Naive thymus-derived CD4-positive, alpha-beta T cell (primary cell): ENCODE results near the gene UBE3D. TPM values are rescaled to one million over a fixed set of nuclear protein-coding genes. Genes with fewer than 3 reads are reported as not detected.
A peak's percentile ranks its signal among the peaks of the same experiment; 100 is the strongest.

Experiments
- ATAC-seq: fragments of 150-1000 bp; cut with Tn5 transposase; 2 replicates; pipeline ENCODE4 v1.10.0; 2021; ENCODE audit warnings: mild to moderate bottlenecking, moderate library complexity
- CTCF ChIA-PET: fragments of 350-600 bp; sonication (Branson Sonifier 250); formaldehyde crosslinking; loops from one replicate; lab custom pipeline; 2021; ENCODE audit warnings: antibody characterized with exemption; lab: Charles Lee
- POLR2A ChIA-PET: fragments of 350-600 bp; sonication (Branson Sonifier 250); formaldehyde crosslinking; loops from one replicate; lab custom pipeline; 2021; ENCODE audit warnings: antibody characterized with exemption, inconsistent platforms; lab: Charles Lee
- DNase-seq, 9 donors: peaks; one replicate each; pipeline versions ENCODE4 v3.0.0 to v3.0.0-alpha.2; 2020 to 2022; ENCODE audit warnings: mixed read lengths in 1 of 9
- H3K27ac ChIP-seq: one replicate; pipeline ENCODE4 v1.7.0; 2013; ENCODE audit warnings: mild to moderate bottlenecking, low read depth, low read length, moderate library complexity
- H3K27me3 ChIP-seq, 2 donors: one replicate each; pipeline ENCODE4 v1.7.0; 2013; ENCODE audit warnings: low read length in 2 of 2, mild to moderate bottlenecking in 2 of 2, moderate library complexity in 2 of 2; ENCODE audit not compliant: control insufficient read depth in 2 of 2, insufficient read depth in 2 of 2
- H3K36me3 ChIP-seq, 3 experiments: 1 replicate in 2 of 3; 2 replicates in 1 of 3; pipeline ENCODE4 v1.7.0; 2013; ENCODE audit warnings: low read length in 3 of 3, mild to moderate bottlenecking in 3 of 3, moderate library complexity in 1 of 3; ENCODE audit not compliant: insufficient read depth in 3 of 3, control insufficient read depth in 2 of 3
- H3K4me1 ChIP-seq, 2 donors: one replicate each; pipeline ENCODE4 v1.7.0; 2013; ENCODE audit warnings: low read length in 2 of 2, mild to moderate bottlenecking in 2 of 2, moderate library complexity in 1 of 2; ENCODE audit not compliant: control insufficient read depth in 2 of 2, insufficient read depth in 2 of 2
- H3K4me3 ChIP-seq: 2 replicates; pipeline ENCODE4 v1.7.0; 2013; ENCODE audit warnings: mild to moderate bottlenecking, low read length
- H3K9me3 ChIP-seq, 3 experiments: 1 replicate in 2 of 3; 2 replicates in 1 of 3; pipeline ENCODE4 v1.7.0; 2013; ENCODE audit warnings: low read length in 3 of 3; ENCODE audit not compliant: control insufficient read depth in 2 of 3
- H3K27ac Mint-ChIP-seq, 9 donors: one replicate each; pipeline ENCODE4 v1.8.0; 2020 to 2022; ENCODE audit warnings: mixed read lengths in 9 of 9, mild to moderate bottlenecking in 8 of 9, moderate library complexity in 5 of 9, inconsistent platforms in 2 of 9
- H3K27me3 Mint-ChIP-seq, 5 donors: one replicate each; pipeline ENCODE4 v1.8.0; 2021 to 2022; ENCODE audit warnings: mixed read lengths in 5 of 5, mild to moderate bottlenecking in 1 of 5
- H3K36me3 Mint-ChIP-seq, 5 donors: one replicate each; pipeline ENCODE4 v1.8.0; 2020 to 2022; ENCODE audit warnings: mixed read lengths in 5 of 5, mild to moderate bottlenecking in 3 of 5, inconsistent platforms in 1 of 5
- H3K4me1 Mint-ChIP-seq, 7 donors: one replicate each; pipeline ENCODE4 v1.8.0; 2020 to 2022; ENCODE audit warnings: mixed read lengths in 7 of 7, mild to moderate bottlenecking in 3 of 7, inconsistent platforms in 1 of 7
- H3K4me3 Mint-ChIP-seq, 10 donors: one replicate each; pipeline ENCODE4 v1.8.0; 2020 to 2022; ENCODE audit warnings: mild to moderate bottlenecking in 10 of 10, mixed read lengths in 10 of 10, moderate library complexity in 6 of 10, inconsistent platforms in 2 of 10
- H3K9me3 Mint-ChIP-seq, 11 donors: one replicate each; pipeline ENCODE4 v1.8.0; 2020 to 2022; ENCODE audit warnings: mixed read lengths in 11 of 11, mild to moderate bottlenecking in 4 of 11, inconsistent platforms in 1 of 11, moderate library complexity in 1 of 11
- intact Hi-C, 2 donors: fragments of 100-400 bp; cut with micrococcal nuclease; formaldehyde crosslinking; loops; one replicate each; pipeline ENCODE4 v1.15.1; 2023
- polyA plus RNA-seq, 2 donors: library from polyadenylated mRNA; unstranded; fragments of 300-500 nt; fragmentation: Illumina TruSeq; gene quantifications; one replicate each; pipeline ENCODE4 v1.2.3, GENCODE V29; 2021
- total RNA-seq, 6 experiments: library from RNA in 5 of 6; stranded (reverse) in 5 of 6; gene quantifications; 1 replicate in 5 of 6; 2 replicates in 1 of 6; pipeline ENCODE4 v1.2.3 and lab custom pipeline; 2021 to 2026

Gene UBE3D
- total and polyA plus RNA-seq, 7 experiments from 2014 or later, result 5.8 to 9.3 (median 7.4) TPM

GRCh38 chr6:83061190-83061589, 4.5 kb downstream of the UBE3D start:
- Histone ChIP-seq H3K27me3 (no peaks in the 10 kb centered on the region), H3K9me3 (no peaks in the 10 kb centered on the region), H3K36me3 (peaks cover 0 to 4% (median 0%) of the 10 kb centered on the region in 3 experiments), H3K4me1 (peaks cover 4 to 5% of the 10 kb centered on the region in 2 donors), H3K4me3 (no peak overlapping the region), H3K27ac (no peak overlapping the region)
- H3K4me3 Mint-ChIP-seq, result no peak overlapping the region
- H3K27ac Mint-ChIP-seq, result no peak overlapping the region
- ChIA-PET POLR2A (no interaction called here), CTCF (no interaction called here)
- peaks cover 12 to 44% (median 32%) of the 10 kb centered on the region in 7 donors for H3K4me1 Mint-ChIP-seq
- no peaks in the 10 kb centered on the region for H3K27me3 Mint-ChIP-seq
- ATAC-seq, result no peak
- DNase-seq, result no peak
- H3K9me3 Mint-ChIP-seq, result no peaks in the 10 kb centered on the region
- H3K36me3 Mint-ChIP-seq, result peaks cover 0 to 27% (median 7%) of the 10 kb centered on the region in 5 donors
- intact Hi-C loops, result loop anchor here in 1 of 2 donors (10.0 kb wide), 1 partner anchor 1306 kb away; the partner anchor contains the start of gene TENT5A

- ATAC-seq (peak; percentile 63), DNase-seq (peak in 3 of 9 donors; percentile 10 to 19 (median 13))
- intact Hi-C loops, result no loop called here
- Mint-ChIP-seq H3K4me3 (no peak overlapping the region), H3K36me3 (peaks cover 3 to 40% (median 8%) of the 10 kb centered on the region in 5 donors), H3K27ac (peak overlapping the region in 1 of 9 donors; percentile 6), H3K4me1 (peaks cover 0 to 21% (median 15%) of the 10 kb centered on the region in 7 donors), H3K9me3 (no peaks in the 10 kb centered on the region), H3K27me3 (no peaks in the 10 kb centered on the region)
- H3K36me3 ChIP-seq, result peaks cover 0 to 3% (median 0%) of the 10 kb centered on the region in 3 experiments
- no peaks in the 10 kb centered on the region for H3K4me1 ChIP-seq
- H3K27me3 ChIP-seq, result no peaks in the 10 kb centered on the region
- ChIA-PET POLR2A (no interaction called here), CTCF (interaction anchor here (0.6 to 2.3 kb wide), 6 partner anchors 9 to 1345 kb away, joined by 3 to 7 read pairs (median 4); partner anchors contain the start of genes IBTK and UBE3D)
- no peak overlapping the region for H3K4me3 ChIP-seq
- H3K9me3 ChIP-seq, result no peaks in the 10 kb centered on the region
- H3K27ac ChIP-seq, result no peak overlapping the region
Observed at GRCh38 chr6:83057705-83058321, 7.8 kb downstream of the UBE3D start.

- CTCF ChIA-PET, result interaction anchor here (2.3 kb wide), 1 partner anchor 10 kb away, joined by 13 read pairs; the partner anchor contains the start of gene UBE3D
- H3K27ac Mint-ChIP-seq, result no peak overlapping the region
- POLR2A ChIA-PET, result no interaction called here
- H3K4me3 ChIP-seq, result no peak overlapping the region
- no peaks in the 10 kb centered on the region for H3K9me3 Mint-ChIP-seq
- H3K27me3 Mint-ChIP-seq, result no peaks in the 10 kb centered on the region
- H3K4me3 Mint-ChIP-seq, result no peak overlapping the region
- H3K36me3 ChIP-seq, result peaks cover 0 to 19% (median 0%) of the 10 kb centered on the region in 3 experiments
- no peaks in the 10 kb centered on the region for H3K27me3 ChIP-seq
- intact Hi-C loops, result loop anchor here (1.0 kb wide), 3 partner anchors 10 to 803 kb away; partner anchors contain the start of gene UBE3D (in 1 of the 2)
- no peaks in the 10 kb centered on the region for H3K4me1 ChIP-seq
- no peak overlapping the region for H3K27ac ChIP-seq
- no peaks in the 10 kb centered on the region for H3K9me3 ChIP-seq
- peak; percentile 78 for ATAC-seq
- peaks cover 5 to 47% (median 15%) of the 10 kb centered on the region in 5 donors for H3K36me3 Mint-ChIP-seq
- peak in 5 of 9 donors; percentile 18 to 44 (median 39) for DNase-seq
- H3K4me1 Mint-ChIP-seq, result peaks cover 0 to 9% (median 5%) of the 10 kb centered on the region in 7 donors
Observed at GRCh38 chr6:83055366-83055964, 10.2 kb downstream of the UBE3D start.

- Histone ChIP-seq H3K36me3 (peaks cover 0 to 19% (median 0%) of the 10 kb centered on the region in 3 experiments), H3K27ac (no peak overlapping the region), H3K27me3 (no peaks in the 10 kb centered on the region), H3K4me3 (no peak overlapping the region), H3K4me1 (no peaks in the 10 kb centered on the region), H3K9me3 (no peaks in the 10 kb centered on the region)
- H3K36me3 Mint-ChIP-seq, result peaks cover 5 to 49% (median 15%) of the 10 kb centered on the region in 5 donors
- ATAC-seq, result no peak
- no peak for DNase-seq
- ChIA-PET POLR2A (interaction anchor here (0.9 kb wide), 1 partner anchor 12 kb away, joined by 4 read pairs; the partner anchor contains the start of gene UBE3D), CTCF (interaction anchor here (1.2 to 2.6 kb wide), 3 partner anchors 10 to 782 kb away, joined by 3 to 13 read pairs (median 11); partner anchors contain the start of gene UBE3D)
- intact Hi-C loops, result no loop called here
- no peaks in the 10 kb centered on the region for H3K9me3 Mint-ChIP-seq
- no peaks in the 10 kb centered on the region for H3K27me3 Mint-ChIP-seq
- H3K27ac Mint-ChIP-seq, result no peak overlapping the region
- peaks cover 0 to 5% (median 0%) of the 10 kb centered on the region in 7 donors for H3K4me1 Mint-ChIP-seq
- no peak overlapping the region for H3K4me3 Mint-ChIP-seq
Observed at GRCh38 chr6:83053678-83054077, 12.0 kb downstream of the UBE3D start.

GRCh38 chr6:83051377-83052172, 14.1 kb downstream of the UBE3D start:
- CTCF ChIA-PET, result no interaction called here
- intact Hi-C loops, result no loop called here

GRCh38 chr6:83047065-83047754, 18.4 kb downstream of the UBE3D start:
- Histone ChIP-seq H3K36me3 (peaks cover 0 to 10% (median 0%) of the 10 kb centered on the region in 3 experiments), H3K9me3 (no peaks in the 10 kb centered on the region), H3K27ac (no peak overlapping the region), H3K27me3 (no peaks in the 10 kb centered on the region), H3K4me3 (no peak overlapping the region), H3K4me1 (no peaks in the 10 kb centered on the region)
- H3K27me3 Mint-ChIP-seq, result no peaks in the 10 kb centered on the region
- no peak for ATAC-seq
- peak overlapping the region in 1 of 9 donors; percentile 25 for H3K27ac Mint-ChIP-seq
- H3K4me1 Mint-ChIP-seq, result peaks cover 0 to 6% (median 0%) of the 10 kb centered on the region in 7 donors
- H3K36me3 Mint-ChIP-seq, result peaks cover 0 to 34% (median 10%) of the 10 kb centered on the region in 5 donors
- DNase-seq, result no peak
- intact Hi-C loops, result no loop called here
- ChIA-PET POLR2A (no interaction called here), CTCF (no interaction called here)
- H3K9me3 Mint-ChIP-seq, result no peaks in the 10 kb centered on the region
- H3K4me3 Mint-ChIP-seq, result no peak overlapping the region

More at GRCh38 chr6:83051377-83052172, 14.1 kb downstream of the UBE3D start:
- H3K36me3 ChIP-seq, result peaks cover 0 to 19% (median 0%) of the 10 kb centered on the region in 3 experiments
- H3K9me3 ChIP-seq, result no peaks in the 10 kb centered on the region
- Mint-ChIP-seq H3K9me3 (no peaks in the 10 kb centered on the region), H3K4me3 (no peak overlapping the region), H3K4me1 (peaks cover 0 to 6% (median 2%) of the 10 kb centered on the region in 7 donors), H3K36me3 (peaks cover 5 to 46% (median 19%) of the 10 kb centered on the region in 5 donors), H3K27me3 (no peaks in the 10 kb centered on the region), H3K27ac (no peak overlapping the region)
- H3K27ac ChIP-seq, result no peak overlapping the region
- ATAC-seq (no peak), DNase-seq (no peak)
- H3K27me3 ChIP-seq, result no peaks in the 10 kb centered on the region
- H3K4me3 ChIP-seq, result no peak overlapping the region
- POLR2A ChIA-PET, result no interaction called here
- no peaks in the 10 kb centered on the region for H3K4me1 ChIP-seq
